Adrenal gland (tissue), 5 donors: ENCODE data around the gene CT45A5.
"Not testable (repeated sequence)": the region's sequence is repeated elsewhere in the genome, so short reads cannot be mapped to it uniquely, and the experiment has no call there.

Source experiments
- POLR2A ChIP-seq, 2 donors: fragments of 450-650 bp; IDR thresholded peaks; one replicate each; pipeline ENCODE4 v1.6.1; 2017; ENCODE audit warnings: antibody characterized with exemption in 2 of 2, mild to moderate bottlenecking in 2 of 2, moderate library complexity in 1 of 2
- TF ChIP-seq, protein P1 (sequence below), 6 experiments: fragments of 450-650 bp in 4 of 6; fragments of 200-600 bp in 2 of 6; sonication (generic) in 1 of 6; IDR thresholded peaks; 1 replicate in 5 of 6; 2 replicates in 1 of 6; pipeline versions ENCODE4 v1.5.1 to v1.8.0; 2016 to 2021; ENCODE audit warnings: antibody characterized with exemption in 6 of 6, mild to moderate bottlenecking in 2 of 6, moderate library complexity in 1 of 6
- donor health status: DM: no; HTN: no; CAD: no.

GRCh38 chrX:135819912-135820311 is 34.6 kb upstream of the CT45A5 start, which contains the start of gene CT45A2:
- TF ChIP-seq, protein P1, sequence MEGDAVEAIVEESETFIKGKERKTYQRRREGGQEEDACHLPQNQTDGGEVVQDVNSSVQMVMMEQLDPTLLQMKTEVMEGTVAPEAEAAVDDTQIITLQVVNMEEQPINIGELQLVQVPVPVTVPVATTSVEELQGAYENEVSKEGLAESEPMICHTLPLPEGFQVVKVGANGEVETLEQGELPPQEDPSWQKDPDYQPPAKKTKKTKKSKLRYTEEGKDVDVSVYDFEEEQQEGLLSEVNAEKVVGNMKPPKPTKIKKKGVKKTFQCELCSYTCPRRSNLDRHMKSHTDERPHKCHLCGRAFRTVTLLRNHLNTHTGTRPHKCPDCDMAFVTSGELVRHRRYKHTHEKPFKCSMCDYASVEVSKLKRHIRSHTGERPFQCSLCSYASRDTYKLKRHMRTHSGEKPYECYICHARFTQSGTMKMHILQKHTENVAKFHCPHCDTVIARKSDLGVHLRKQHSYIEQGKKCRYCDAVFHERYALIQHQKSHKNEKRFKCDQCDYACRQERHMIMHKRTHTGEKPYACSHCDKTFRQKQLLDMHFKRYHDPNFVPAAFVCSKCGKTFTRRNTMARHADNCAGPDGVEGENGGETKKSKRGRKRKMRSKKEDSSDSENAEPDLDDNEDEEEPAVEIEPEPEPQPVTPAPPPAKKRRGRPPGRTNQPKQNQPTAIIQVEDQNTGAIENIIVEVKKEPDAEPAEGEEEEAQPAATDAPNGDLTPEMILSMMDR (IDR thresholded peaks at IDR 0.05) = not testable (repeated sequence)
- TF ChIP-seq POLR2A (IDR thresholded peaks at IDR 0.05) = not testable (repeated sequence)
